Measurements from ENCODE around the gene STXBP6.
"Not testable (repeated sequence)": the region's sequence is repeated elsewhere in the genome, so short reads cannot be mapped to it uniquely, and the experiment has no call there.

Gene STXBP6

DNA sequence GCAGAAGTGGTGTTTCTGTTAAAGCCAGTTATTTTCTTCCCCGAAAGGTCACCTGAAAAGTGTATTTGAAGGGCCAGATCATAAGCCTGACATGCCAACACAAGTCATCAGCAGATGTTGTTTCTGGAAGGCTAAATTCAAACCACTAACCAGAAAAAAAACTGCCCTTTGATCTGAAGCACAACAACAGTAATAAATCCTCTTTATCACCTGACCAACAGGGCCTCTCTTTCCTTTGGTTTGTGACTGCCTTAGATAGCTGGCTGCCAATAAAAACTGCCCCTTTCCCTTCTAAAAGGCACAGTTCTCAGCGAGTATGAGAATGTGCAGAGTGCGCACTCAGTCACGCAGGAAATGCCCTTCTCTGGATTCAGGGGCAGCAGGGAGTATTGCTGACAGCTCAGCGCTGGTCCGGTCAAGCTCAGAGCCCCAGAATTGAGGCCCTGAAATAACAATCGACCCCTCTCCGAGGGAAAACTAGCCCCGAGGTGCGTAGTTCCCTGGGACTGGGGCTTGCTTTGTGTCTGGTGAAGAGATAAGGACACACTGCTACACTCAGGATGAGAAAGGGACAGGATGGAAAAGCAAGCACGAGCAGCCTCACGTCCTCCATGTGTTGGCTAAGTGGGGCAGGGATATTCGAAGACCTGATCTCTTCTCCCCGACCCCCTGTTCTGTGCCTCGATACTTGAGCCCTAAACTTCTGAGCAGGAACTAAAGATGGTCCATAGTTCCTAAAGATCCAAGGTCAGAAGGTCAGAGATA lies 231.7 kb downstream of the STXBP6 start:
- DNase-seq, result no peak

DNA sequence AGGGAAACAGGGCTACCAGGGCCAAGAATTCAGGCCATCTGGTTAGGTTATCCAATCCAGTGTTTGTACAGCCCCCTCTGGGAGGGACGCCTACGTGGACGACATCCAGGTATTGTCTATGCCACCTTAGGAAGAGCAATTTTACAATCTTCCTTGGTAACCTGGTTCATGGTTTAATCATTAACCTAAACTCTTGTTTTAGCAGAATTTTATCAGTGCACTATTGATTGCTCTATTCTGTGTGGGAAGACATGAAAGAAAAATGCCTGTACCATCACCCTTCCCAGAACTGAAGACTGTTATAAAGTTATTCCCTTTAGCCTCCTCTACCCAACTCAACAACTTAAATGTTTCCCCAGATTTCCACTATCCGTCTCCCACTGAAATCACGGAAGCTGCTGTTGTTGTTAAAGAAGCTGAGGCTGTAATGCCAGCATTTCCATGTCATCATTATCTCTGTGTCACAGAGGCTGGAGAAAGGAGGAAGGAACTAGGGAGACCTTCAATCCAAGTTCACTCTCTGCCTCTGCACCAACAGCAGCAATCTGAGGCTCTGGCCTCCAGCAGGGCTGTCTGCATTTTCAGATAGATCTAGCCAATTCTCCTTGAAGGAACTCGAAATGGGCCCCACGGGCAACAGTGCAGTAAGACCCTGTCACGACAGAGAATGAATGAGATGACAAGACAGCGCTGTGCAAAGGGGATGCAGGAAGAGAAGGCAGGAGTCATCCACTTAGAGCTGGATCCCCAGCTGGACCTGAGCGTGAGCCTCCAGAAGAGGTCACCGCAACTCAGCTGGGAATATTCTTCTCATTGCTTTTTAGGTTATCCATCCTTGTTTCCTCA lies 232.5 kb downstream of the STXBP6 start:
- DNase-seq, result no peak

DNA sequence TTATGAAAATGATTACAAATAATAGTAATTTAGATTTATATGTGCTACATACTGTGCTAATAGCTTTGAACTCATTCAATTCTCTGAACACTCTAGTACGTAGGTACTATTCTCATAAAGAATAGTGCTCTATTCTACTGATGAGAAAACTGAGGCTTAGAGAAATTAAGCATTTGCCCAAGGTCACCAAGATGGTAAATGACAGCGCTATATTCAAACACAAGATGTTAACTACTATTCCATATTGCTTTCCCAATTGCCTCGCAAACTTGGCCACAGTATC lies 233.1 kb downstream of the STXBP6 start:
- no peak for DNase-seq

DNA sequence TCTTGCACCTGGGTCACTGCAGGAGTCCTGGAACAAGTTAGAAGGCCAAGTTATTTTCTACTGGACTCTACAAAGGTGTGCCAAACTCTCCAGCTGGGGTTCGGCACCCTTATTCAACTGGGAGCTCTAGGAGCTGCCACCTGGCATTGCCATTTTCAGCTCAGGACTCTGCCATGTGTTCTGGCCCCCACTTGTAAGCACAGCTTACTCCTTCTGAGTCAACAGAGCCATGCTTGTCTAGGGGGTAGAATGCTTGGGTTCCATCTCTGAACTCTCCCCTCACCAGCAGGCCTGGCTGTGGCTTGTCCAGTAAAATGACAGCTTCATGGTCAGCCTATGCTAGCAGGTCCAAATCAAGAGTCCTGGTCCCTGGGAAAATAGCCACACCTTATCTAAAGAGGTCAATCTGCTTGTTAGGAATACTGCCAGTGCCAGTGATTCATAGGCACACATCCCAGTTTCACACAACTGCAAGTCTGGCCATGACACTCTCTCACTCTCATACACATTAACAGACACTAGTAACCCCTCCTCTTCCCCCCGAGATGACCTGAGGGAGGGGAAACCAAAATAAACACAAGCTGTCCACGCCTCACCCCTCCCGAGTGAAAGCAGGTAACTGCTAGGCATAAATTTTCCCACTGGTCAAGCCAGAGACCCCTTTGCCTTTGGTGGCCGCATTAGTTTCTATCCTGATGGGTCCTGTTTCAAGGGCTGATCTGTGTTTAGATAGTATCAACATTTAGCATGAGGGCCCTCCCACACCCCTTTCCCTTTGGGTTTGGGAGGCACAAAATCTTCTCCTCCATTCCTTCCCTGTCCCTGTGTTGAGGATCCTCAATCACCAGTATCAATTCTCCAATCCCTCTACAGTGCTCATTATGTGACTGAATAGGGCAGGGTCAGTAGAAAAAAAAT lies 233.7 kb downstream of the STXBP6 start:
- DNase-seq, result no peak

DNA sequence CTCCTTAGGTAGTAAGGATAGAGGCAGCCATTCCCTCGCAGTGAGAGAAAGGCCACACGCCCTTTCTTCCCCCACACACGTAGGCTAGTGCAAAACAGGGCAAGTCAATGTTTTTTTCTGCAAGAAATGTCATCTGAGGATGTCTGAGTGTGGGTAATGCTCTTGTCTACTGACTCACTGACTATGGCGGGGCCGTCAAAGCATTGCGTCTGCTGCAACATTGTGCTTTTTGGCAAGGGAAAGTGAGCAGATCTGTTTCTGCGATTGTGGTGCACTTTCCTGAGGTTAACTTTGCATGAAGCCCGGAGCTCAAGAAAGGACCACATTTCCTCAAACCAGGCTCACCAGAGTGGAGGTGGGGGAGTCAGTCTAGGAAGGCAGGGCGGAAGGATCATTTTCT lies 234.4 kb downstream of the STXBP6 start:
- no peak for DNase-seq

DNA sequence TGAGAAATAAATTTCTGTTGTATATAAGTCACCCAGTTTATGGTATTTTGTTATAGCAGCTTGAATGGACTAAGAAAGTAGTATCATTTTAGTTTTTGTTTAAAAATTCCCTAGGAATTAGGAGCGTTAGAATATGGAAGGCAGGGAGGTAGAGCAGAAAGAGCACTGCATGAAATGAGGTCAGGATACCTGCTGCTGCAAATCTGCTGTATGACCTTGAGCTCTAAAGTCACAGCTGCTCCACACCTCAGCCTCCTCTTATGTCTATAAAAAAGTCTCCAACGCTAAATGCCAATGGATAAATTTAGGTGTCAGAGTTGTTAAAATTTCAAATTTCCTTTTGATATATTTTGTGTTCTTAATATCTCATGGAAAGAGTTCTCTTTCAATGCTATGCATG lies 235.0 kb downstream of the STXBP6 start:
- no peak for DNase-seq

DNA sequence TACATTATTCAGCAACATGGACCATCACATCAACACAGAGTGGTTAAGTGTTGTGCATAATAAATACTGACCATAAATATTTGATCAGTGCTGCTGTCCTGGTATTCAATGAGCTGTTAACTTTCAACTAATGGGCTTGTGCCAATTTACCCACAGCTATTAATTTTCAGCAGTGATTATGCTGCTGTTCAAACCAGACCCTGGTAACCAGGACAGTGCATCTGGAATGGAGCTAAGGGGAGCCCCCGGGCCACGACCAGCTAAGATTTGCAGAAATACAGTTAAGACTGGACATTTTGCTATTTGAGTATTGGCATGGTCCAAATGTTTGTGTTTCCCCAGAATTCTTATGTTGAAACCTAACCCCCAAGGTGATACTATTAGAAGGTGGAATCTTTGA lies 235.6 kb downstream of the STXBP6 start:
- DNase-seq, result no peak

DNA sequence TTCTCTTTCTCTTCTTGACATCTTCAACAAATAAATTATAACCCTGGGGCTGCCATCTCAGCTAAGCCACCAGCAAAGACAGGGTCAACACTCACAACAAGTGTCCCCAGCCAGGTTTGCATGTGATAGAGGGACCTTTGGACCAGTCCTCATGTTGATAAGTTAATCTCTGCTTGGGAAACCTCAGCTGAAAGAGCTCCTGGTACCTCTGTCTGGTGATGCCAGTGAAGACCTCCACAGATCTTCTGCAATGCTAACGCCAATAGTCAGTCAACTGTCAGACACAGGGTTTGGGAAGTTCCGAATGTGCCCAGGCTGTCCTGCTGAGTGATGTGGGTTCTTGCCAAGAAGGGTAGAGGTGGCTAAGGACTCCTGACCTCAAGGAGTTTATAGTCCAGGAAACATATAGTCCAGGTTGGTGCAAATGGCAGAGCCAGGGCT lies 236.1 kb downstream of the STXBP6 start:
- no peak for DNase-seq

DNA sequence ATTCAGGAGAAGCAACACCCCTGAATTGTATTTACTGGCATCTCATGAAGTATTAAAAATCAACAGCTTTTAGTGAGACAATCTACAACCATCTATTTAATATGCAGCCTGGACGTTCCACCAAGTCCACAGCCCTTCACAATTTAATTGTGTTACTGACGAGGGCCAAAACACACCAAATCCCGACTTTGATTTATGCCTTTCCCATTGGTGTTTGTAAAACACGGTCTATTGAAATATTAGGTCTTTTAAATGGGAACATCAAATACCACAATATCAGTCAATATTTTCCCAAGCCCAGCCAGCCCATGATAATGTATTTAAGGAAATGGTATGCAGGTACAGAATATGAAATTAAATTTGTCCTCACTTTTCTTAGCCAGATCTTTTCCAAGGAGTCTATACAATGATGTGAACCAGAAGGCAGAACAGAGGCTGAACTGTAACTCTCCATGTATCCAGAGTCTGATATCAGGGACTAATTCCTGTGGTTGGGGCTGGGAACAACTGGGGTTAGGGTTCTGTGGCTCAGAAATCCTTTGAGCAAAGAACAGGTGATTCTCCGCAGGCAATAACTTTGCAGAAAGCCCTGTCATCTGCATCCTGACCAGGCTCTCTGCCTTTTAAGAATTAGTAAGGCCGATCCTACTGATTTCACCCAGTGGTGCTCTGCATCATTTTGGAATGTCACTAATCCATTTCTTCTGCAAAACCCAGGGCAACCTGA lies 236.7 kb downstream of the STXBP6 start:
- DNase-seq, result no peak

DNA sequence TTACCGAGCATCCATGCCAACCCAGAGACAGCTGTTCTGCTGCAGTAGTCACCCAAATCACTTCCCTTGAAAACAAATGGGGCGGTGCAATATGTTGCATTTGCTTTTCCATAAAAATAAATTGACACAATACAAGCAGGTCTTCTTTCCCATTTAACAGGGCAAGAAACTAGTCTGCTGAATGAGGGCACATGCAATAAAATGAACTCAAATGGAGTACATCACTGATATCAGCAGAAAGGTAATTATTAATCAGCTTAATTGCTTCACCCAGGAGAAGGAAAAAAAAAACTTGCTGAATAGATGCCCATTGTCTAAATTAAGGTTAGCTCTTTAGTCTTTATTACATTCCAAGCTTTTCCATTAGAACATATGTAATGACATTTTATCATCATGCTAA lies 240.8 kb downstream of the STXBP6 start:
- no peak for DNase-seq

DNA sequence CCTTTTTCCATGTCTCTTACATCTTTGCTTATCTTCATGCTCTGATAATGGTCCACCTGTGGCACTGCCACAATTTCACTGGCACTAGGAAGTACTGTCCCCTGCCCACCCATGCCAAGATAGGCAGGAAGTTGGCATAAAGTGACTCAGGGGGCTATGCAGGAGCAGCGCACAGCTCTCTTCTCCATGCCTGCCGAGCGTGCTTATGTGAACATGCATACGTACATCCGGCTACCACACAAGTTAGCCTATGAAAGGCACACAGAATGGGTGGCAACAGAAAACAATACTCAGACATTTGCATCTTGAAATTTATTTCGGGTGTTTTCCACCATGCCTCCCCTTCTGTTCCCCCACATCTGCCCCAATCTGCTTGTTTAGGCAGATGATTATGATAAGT lies 241.5 kb downstream of the STXBP6 start:
- no peak for DNase-seq

DNA sequence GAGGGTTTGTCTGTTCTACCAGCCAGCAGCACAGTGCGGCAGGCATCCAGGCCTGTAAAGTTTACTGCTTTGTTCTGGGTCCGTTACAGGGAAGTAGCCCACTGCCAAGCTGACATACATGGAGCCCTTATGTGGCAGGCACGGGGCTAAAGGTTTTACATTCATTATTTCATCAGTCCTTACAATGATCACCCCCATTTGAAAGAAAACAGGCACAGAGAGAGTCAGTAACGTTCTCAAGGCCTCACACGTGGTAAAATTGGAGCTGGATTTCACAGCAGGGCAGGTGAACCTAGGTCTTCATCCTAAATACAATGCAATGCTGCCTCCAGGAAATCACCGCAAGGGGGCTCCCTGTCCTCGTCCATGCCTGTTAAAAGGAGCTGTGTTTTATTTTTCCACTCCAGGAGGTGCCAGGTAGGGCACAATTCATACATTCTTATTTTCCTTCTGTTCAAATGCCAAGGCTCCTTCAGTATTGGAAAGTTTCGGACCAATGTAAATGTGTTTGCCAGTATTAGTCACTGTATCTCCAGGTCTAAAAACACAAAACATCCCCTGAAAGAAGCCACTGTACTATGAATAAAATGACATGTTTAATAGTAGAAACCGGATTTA lies 243.8 kb downstream of the STXBP6 start:
- peak; percentile 80 for DNase-seq

DNA sequence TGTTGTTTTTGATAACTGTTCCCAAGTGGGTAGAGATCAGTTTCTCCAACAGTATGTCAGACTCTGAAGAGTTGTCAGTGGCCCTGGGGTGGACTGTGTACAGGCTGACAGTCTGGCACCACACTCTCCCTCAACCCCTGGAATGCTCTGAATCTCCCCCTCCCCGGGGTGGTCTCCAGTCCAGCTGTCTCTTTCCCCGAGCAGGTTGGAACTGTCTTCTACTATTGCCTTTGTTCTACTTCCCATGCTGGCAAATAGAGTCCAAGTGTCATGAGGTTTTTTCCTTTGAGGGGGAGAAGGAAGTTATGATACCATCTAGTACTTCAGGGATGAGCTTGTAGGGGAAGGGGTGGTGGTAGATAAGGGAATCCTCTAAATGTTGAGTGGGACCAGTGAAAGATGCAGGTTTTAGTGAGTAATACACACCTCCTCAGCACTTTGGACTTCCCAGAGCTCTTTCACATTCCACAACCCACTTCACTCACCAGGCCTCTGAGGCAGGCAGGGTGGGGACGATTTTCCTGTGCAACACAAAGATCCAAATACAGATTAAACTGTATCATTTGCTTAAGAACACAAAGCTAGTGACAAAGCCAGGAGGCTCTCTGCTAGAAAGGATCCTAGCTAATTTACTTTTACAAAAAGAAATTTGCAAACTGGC lies 245.3 kb downstream of the STXBP6 start:
- no peak for DNase-seq

DNA sequence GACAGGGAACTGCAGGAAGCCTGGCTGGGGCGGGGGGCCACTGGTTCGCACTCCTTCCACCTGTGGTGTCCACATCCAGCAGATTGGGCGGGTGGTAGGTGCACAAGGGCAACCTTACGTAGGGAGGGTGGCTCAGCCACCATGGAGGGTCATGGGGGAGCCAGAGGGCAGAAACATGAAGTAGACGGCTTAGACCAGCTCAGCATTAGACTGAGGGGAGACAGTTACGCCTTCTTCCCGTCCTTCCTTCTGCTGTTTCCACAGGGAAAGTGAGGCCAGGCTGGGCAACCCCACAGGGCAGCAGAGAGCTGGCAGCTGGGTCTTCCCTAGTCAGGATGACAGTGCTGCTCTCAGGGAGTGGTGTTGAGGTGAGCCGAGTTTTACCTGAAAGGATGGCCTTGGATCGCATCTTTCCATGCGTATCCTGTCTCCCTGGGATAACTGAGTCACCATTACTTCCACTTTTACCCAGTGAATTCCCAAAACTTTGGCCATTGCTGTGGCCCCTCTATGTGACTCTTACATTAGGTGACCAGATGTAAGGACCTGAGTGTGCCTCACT lies 245.9 kb downstream of the STXBP6 start:
- no peak for DNase-seq

DNA sequence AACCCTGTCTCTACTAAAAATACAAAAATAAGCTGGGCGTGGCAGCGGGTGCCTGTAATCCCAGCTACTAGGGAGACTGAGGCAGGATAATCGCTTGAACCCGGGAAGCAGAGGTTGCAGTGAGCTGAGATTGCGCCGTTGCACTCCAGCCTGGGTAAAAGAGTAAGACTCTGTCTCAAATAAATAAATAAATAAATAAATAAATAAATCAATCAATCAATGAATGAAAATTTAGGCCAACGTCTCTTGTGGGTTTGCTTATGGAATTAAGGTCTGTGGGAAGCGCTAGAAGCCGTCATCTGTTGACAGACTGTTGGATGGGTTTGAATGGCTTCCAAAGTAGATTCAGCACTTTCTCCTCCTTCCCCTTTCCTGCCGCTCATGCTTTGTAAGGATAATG lies 246.5 kb downstream of the STXBP6 start:
- not testable (repeated sequence) for DNase-seq

DNA sequence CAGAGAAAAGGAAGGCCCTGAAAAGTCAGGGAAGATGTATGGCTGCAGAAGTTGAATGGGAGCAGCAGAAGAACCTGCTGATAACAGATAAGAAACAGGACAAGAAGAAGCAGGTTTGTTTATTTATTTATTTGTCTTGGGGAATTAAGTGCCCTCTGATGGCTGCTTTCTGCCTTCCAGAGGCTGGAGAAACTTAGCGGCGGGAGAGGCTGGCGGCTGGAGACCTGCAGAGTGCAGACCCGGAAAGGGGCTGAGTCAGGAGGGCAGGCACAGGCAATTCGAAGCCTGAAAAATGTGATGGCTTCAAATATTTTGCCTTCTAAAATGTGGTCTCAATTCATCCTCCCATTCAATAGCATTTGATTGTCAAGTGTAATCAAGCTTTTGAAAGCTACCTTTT lies 247.7 kb downstream of the STXBP6 start:
- DNase-seq, result no peak

DNA sequence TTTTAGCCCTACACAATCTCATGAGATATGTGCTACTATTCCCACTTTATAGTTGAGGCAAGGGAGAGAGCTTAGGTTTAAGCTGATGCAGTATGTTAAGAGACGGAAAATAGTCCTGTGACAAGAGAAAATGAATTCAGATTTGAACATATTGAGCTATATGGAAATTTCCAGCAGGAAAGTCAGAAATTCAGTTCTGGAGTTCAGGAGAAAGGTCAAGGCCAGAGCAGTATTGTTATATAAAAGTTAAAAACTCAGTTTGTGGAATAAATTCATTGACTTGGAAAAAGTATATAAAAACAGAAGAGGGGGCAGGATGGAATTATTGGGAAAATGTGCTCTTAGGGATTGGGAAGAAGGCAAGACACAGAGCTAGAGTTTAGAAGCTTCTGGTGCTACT lies 248.9 kb downstream of the STXBP6 start:
- no peak for DNase-seq

DNA sequence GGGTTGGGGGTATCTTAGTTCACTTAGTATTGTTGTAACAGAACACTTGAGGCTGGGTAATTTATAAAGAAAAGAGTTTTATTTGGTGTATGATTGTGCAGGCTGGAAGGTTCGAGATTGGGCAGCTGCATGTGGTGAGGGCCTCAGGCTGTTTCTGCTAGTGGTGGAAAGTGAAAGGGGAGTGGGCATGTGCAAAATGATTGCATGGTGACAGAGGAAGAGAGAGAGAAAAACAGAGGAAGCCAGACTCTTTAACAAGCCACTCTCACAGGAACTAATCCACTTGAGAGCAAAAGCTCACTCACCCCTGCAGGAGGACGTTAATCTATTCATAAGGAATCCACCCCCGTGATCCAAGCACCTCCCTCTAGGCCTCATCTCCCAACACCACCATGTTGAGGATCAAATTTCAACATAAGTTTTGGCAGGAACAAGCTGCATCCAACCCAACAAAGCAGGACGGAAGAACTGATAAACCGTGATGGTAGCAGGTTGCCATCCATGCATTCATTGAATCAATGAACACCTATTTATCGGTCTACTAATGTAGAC lies 251.0 kb downstream of the STXBP6 start:
- DNase-seq, result no peak

DNA sequence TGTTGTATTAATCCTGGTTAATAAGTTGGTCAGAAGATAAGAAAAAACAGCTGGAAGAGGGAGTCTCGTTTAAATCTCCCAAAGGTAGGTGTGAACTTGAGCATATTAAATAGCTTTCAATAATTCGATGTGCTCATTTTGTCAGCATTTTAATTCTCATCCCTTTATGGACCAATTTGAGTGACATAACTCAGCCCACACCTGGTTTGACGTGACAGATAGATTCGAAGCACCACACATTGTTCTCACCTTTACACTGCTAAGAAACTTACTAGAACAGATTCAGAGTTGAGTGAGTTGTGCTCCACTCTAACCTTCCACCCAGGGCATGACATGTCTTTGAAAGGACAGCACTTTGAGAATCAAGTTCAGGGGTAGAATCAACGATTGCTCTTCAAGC lies 254.5 kb downstream of the STXBP6 start:
- DNase-seq, result no peak

DNA sequence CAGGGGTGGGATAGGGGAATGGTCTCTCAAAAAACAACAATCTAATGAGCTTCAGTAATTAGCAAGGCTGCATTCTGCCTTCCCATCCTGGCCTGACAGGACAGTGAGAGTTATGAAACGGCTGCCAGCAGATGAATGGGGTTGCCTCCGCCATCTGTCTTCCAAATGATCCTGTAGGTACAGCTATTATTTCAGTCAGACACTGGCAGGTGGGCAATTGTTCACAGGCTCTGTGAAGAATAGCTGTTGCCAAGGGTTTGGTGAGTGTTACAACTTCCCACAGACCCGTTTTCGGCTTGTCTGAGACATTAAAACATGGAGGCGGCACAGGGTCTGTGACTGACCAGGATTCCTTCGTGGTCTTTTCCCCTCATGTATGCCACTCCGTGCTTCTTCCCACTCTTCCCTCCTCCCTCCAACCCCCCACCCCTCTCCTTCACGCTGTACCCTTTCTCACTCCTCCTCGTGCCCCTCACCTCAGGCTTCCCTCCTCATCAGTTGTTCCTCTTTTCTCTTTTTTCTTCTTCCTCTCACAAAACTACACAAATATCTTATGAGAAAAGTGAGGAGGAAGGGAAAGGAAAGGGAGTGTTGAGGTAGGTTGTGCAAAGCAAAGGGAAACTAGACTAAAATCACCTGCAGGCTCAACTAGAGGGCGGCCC lies 255.2 kb downstream of the STXBP6 start:
- DNase-seq, result no peak

All from right forelimb (tissue), 1 donor.